ENCODE measurements around the gene TLL1. TPM values are rescaled to one million over a fixed set of nuclear protein-coding genes. Genes with fewer than 3 reads are reported as not detected.

TLL1 gene
- total and polyA plus RNA-seq, 2 donors (not counting 3 experiments of a cell fraction or from before 2014, with no cell fraction given) = 0.41 to 1.4 TPM

GRCh38 chr4:166043801-166044200, 170.8 kb downstream of the TLL1 start:
- Histone ChIP-seq H3K79me2 (ENCODE audit: control insufficient read depth, insufficient read depth, low read length) (no peaks in the 10 kb centered on the region), H4K20me1 (replicated peaks; ENCODE audit: control insufficient read depth, extremely low read depth, insufficient read depth, low read length) (no peaks in the 10 kb centered on the region), H2AFZ (ENCODE audit: low read depth, low read length) (no peak overlapping the region), H3K4me2 (ENCODE audit: insufficient read depth, low read length) (no peak overlapping the region), H3K27me3 (ENCODE audit: control insufficient read depth in 2 of 2, insufficient read depth in 2 of 2, low read length in 2 of 2) (no peaks in the 10 kb centered on the region), H3K9ac (replicated peaks; ENCODE audit: extremely low read depth, insufficient read depth, low read length) (no peak overlapping the region), H3K4me3 (replicated peaks in 1 of 3; ENCODE audit: insufficient read depth in 1 of 3, low read depth in 1 of 3, low read length in 3 of 3) (no peak overlapping the region), H3K36me3 (ENCODE audit: control insufficient read depth in 2 of 2, extremely low read depth in 1 of 2, insufficient read depth in 2 of 2, low read length in 2 of 2) (no peaks in the 10 kb centered on the region), H3K9me3 (replicated peaks; ENCODE audit: control insufficient read depth, insufficient read depth, low read length) (no peaks in the 10 kb centered on the region), H3K9me1 (replicated peaks; ENCODE audit: control insufficient read depth, extremely low read depth, insufficient read depth, low read length) (no peaks in the 10 kb centered on the region), H3K27ac (ENCODE audit: insufficient read depth, low read depth, low read length) (no peak overlapping the region), H3K4me1 (ENCODE audit: control insufficient read depth, extremely low read depth, insufficient read depth, low read length) (no peaks in the 10 kb centered on the region)
- intact Hi-C loops (cut with micrococcal nuclease) = no loop called here
- TF ChIP-seq GATA2 (IDR thresholded peaks at IDR 0.05; ENCODE audit: insufficient read depth, insufficient read length, low read depth, low read length) = no peak
- no peak for TF ChIP-seq JUN (IDR thresholded peaks at IDR 0.05; ENCODE audit: borderline replicate concordance, insufficient read depth, insufficient read length, low read depth)
- TF ChIP-seq CTCF (IDR thresholded peaks at IDR 0.05; ENCODE audit: extremely low read depth in 1 of 2, insufficient read depth in 1 of 2, low read depth in 1 of 2, low read length in 2 of 2) = no peak
- no peak for TF ChIP-seq FOS (IDR thresholded peaks at IDR 0.05; ENCODE audit: borderline replicate concordance, insufficient read depth, low read length)
- TF ChIP-seq POLR2A (IDR thresholded peaks at IDR 0.05; ENCODE audit: low read depth, low read length) = no peak
- TF ChIP-seq MYC (IDR thresholded peaks at IDR 0.05; ENCODE audit: low read depth, low read length) = no peak
- no peak for TF ChIP-seq POLR2AphosphoS5 (IDR thresholded peaks at IDR 0.05; ENCODE audit: insufficient read depth, low read depth, low read length)
- TF ChIP-seq MAX (IDR thresholded peaks at IDR 0.05; ENCODE audit: insufficient read depth, insufficient read length) = no peak
- no peak for TF ChIP-seq EZH2 (IDR thresholded peaks at IDR 0.05; ENCODE audit: borderline replicate concordance, low read depth, low read length, severe bottlenecking)
- DNase-seq (ENCODE audit: low read depth, low spot score) = no peak
- ChIA-PET CTCF (no interaction called here), POLR2A (no interaction called here)
- BruUV-seq (replicated peaks) = no TSS peak
- dilution Hi-C loops (cut with MboI; ENCODE audit: extremely low pct_ligation_motif_present, low sequenced_read_pairs) = no loop called here
- FAIRE-seq = no peak

Data from endothelial cell of umbilical vein (primary cell).